T-helper 1 cell (primary cell): ENCODE results near the gene SLC39A11.
"Not testable (repeated sequence)": the region's sequence is repeated elsewhere in the genome, so short reads cannot be mapped to it uniquely, and the experiment has no call there.

Source experiments
- DNase-seq, 5 donors: peaks; one replicate each; pipeline ENCODE4 v3.0.0-alpha.2; 2012 to 2020
- total RNA-seq, 4 donors: gene quantifications; one replicate each; lab custom pipeline; 2026; lab: John Stamatoyannopoulos, UW

Gene SLC39A11, protein sequence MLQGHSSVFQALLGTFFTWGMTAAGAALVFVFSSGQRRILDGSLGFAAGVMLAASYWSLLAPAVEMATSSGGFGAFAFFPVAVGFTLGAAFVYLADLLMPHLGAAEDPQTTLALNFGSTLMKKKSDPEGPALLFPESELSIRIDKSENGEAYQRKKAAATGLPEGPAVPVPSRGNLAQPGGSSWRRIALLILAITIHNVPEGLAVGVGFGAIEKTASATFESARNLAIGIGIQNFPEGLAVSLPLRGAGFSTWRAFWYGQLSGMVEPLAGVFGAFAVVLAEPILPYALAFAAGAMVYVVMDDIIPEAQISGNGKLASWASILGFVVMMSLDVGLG
- total RNA-seq: 6.4 to 15.1 (median 12.6) reads per million in 4 donors

DNA sequence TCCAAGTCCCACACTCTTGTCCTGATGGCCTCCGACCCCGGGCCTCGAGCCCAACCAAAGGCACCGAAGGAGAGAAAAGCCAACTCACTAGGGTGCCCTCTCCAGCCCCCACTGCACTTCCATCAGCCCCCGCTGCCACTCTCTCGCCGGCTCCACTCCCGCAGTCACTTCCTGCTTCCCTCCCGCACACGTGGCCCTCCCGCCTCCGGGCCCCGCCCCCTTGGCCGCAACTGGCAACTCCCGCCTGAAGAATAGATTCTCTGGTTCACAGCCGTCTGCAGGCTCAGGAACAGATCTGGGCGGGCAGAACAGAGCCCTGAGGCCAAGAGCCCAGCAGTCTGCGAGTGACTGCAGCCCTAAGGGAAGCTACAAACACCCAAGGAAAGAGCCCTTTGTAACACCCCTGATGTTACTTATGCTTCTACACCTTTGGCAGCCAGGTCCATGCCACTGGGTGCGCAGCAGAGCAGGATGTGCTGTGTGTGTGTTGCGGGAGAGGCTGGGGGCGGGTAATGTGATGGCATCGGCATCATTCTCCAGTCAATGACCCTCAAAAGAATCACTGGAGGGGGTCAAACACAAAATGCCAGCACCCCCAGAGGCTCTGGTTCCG, at the start of gene SLC39A11:
SLC39A11 (minus strand) TSS at position 166 of the 613 bp plus-strand sequence. CDS start 3,924 bp downstream, outside the sequence.
- DNase-seq: peak; percentile 74 to 93 (median 83)

DNA sequence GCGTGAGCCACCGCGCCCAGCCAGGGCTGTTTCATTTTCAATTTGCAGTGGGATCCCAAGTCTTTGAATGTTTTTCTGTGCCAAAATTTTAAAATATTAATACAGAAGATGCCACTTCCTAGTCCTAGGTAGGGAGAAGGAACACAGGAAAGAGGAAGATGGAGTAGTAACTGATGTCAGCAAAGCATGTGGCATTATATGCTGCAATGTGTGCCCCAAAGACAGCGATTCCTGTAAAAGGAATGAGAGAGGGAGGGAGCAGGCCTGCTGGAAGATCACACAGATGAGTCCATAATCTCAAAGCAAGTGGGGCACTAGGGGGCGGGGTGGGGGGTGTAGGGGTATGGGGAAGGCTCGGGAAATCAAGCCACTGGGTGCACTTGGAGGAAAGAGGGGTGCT, 48.9 kb upstream of the SLC39A11 start:
- no peak for DNase-seq

DNA sequence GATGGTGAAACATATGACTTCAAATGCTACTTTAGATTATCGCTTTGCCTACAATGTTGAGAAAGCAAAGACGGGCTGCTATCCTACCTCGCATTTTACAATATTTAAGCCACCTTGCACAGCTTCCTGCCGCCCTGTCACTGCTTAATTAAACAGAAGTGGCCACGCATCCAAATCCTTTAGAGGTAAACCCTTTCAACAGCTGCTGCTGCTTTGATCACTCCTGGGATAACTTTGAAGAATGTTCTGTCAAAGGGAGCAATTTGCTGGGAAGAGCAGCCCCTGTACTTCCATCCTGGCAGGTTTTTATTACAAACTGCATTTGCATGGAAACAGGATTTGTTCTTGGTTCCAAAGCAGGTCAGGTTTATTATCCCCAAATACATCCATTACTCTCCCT, 48.1 kb upstream of the SLC39A11 start:
- no peak for DNase-seq

DNA sequence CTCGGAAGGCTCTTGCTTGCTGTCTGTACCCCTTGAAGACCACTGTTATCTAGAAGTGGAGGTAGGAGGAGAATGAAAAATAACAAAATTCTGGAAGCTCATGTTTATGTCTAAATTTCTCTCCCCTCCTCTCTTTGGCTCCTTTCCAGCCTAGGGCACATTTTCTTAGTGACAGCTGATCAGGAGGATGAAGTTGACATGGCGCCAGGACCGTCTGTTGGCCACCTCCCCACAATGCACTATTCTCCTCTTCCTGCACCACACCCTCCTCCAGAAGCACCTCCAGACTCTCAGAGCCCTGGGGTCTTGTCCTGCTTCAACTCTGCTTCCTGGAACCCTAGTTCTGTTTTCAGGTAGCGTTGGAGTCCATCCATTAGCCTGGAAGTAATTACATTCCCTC, 46.8 kb upstream of the SLC39A11 start:
- DNase-seq: no peak

DNA sequence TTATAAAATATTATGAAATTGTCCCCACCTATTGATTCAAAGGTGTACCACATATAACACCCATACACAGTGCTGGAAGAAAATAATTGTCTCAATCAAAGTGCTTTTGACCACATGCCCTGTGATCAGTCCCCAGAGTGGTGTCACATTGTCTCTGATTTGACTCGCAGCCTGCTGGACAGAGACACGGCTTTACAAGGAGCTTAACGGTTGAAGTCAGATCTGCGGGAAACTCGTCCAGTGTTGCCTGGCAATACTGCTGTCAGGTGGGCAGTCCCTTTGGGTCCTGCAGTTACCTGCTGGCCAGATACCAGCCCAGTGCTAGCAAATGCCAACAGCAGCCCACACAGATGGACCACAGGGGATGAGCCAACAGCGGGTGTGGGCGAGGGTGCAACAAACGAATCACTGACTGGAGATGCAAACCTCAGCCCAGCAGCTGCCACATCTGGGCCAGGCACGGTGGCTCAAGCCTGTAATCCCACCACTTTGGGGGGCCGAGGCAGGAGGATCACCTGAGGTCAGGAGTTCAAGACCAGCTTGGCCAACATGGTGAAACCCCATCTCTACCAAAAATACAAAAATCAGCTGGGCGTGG, 46.2 kb upstream of the SLC39A11 start:
- DNase-seq: no peak

DNA sequence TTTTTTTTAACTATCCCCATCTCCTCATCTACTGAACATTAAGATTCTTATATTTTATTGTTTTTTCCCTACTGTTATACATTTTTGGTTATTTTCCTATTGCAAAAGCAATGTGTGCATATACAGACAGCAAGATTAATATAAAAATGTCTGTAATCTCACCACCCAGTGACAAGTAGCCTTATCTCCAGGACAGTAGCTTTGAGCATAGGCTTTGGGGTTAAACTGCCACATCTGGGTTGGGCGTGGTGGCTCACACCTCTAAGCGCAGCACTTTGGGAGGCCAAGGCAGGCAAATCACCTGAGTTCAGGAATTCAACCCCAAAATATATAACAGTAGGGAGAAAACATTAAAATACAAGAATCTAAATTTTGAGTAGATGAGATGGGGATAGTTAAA, 44.9 kb upstream of the SLC39A11 start:
- DNase-seq: no peak

DNA sequence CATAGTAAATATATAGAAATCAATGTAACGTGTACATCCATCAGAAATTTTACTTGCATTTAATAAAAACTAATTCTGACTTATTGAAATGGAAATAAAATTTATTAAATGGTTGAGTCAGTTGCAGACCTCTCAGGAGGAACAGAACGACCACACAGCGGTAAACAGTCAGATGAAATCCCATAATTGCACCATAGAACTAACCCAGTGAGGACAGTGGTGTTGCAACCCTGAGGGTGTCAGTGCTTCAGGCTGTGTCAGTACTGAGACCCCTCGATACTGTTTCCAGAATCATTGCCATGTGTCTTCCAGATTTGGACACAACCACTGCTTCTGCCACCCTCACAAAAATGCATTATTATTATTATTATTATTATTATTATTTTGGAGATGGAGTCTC, 43.3 kb upstream of the SLC39A11 start:
- no peak for DNase-seq

DNA sequence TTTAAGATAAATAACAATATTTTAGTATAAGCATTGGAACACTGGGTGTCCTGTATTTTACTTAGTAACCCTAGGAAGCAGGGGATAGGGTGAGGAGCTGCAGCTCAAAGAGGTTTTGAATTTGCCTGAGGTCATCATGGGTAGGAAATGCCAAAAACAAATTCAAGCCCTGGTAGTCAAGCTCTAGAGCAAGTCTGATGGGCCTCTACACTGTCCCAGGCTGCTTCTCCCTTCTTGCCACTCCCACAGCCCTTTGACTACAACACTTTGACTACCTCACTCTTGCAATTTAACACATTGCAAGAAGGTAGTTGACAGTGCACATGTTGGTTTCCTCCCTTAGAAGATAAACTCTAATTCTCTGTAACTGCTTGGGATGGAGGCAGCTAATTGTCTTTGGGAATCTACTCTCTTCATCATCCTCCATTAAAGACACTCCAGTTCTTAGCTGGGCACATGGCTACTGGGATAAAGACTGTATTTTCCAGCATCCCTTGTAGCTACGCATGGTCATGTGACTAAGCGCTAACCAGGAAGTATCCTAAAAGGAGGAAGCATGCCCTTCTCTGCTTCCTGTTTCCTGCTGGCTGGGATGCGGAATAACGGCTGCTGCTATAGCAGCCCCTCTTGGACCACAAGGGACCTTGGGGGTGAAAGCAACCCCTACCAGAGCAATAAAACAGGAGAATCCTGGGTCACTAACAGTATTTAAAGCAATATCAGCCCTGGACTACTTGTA, 41.6 kb upstream of the SLC39A11 start:
- no peak for DNase-seq

DNA sequence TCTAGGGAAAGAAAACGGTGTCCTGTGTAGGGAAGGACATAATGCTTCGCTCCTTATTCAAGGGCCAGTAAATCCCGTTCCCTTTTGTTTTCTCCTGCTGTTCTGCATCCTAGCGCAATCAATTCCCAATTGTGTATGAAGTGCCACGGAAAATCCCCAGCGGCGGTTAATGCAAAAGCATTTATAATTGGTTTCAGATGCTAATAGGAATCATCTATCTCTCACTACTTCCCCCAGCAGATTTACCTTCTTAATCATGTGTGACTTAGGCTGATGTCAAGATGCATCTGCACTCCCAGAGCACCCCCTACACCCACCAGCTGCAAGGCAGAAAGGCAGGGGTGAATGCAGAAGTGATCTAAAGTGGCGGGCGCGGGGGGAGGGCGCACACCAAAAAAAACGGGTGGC, 39.6 kb upstream of the SLC39A11 start:
- no peak for DNase-seq

DNA sequence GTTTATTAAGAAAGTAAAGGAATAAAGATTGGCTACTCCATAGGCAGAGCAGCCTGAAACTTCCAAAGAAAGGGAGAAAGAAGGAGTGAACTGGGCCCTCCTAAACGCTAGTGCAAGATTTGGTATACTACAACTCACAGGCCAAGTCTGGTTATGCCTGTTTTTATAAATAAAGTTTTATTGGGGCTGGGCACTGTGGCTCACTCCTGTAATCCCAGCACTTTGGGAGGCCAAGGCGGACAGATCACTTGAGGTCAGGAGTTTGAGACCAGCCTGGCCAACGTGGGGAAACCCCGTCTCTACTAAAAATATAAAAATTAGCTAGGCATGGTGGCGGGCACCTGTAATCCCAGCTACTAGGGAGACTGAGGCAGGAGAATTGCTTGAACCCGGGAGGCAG, 39.0 kb upstream of the SLC39A11 start:
- DNase-seq: not testable (repeated sequence)

DNA sequence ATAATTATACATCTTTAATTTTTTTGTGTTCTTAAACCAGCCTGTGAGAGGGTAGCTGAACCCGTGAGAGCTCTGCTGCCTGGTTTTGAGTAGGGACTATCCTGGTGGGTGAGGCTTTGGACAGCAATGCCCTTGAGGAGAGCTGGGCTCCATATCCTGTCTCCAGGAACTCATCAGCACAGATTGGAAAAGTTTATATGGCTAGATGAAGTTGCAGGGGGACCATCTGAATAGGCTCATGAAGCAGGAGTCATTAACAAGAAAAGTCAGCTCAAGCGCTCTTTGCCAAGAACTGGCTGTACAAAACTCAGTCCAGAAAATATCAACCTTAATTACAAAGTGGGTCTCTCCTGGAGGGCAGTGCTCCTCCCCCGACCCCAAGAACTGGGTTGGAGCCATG, 38.5 kb upstream of the SLC39A11 start:
- DNase-seq: no peak

DNA sequence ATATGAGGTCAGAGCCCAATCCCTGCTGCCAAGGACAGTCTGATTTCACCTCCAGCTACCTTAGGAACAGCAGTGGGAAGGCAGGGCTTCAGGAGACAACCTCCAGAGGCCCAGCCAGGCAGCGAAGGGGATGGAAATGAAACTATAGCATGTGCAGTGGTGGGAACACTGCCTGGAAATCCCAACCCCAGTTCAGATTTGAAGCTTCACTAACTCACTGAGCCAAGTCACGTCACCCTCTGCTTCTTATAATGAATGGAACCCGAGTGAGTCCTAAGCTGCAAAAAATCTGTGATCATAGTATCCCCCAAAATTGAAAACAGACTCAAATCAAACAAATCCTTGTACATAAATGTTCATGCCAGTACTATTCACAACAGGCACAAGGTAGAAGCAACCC, 36.0 kb upstream of the SLC39A11 start:
- no peak for DNase-seq

DNA sequence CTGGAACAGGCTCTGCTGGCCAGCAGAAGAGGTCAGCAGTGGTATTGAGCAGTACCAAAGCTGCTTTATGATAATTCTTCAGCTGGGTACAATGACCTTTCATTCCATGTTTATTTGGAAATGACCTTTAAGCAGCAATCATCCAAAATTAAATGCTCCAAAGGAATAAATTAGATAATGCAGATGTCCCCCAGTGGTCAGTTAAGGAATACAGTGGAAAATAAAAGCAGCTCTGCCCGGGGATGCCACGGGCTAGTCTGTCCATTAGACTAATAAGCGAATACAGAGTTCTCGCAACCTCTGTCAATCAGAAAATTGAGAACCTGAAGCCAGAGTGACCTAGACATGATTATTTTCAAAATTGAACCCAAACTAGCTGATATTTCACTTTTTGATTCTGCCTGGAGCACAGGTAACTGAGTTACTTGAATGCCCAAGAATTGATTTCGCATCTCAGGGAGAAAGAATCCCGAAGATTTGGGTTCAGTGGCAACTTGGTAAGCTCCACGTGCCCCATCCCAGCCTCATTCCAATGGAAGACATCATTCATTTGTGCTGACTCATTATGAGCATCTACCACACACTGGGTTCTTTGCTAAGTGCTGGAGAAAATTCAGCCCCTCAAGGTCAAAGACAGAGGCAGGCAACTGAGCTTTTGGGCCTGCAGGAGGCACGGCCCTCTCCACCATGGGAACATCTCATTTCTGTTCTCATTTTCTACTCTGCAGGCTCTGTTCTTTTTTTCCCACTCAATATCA, 34.4 kb upstream of the SLC39A11 start:
- DNase-seq: no peak

DNA sequence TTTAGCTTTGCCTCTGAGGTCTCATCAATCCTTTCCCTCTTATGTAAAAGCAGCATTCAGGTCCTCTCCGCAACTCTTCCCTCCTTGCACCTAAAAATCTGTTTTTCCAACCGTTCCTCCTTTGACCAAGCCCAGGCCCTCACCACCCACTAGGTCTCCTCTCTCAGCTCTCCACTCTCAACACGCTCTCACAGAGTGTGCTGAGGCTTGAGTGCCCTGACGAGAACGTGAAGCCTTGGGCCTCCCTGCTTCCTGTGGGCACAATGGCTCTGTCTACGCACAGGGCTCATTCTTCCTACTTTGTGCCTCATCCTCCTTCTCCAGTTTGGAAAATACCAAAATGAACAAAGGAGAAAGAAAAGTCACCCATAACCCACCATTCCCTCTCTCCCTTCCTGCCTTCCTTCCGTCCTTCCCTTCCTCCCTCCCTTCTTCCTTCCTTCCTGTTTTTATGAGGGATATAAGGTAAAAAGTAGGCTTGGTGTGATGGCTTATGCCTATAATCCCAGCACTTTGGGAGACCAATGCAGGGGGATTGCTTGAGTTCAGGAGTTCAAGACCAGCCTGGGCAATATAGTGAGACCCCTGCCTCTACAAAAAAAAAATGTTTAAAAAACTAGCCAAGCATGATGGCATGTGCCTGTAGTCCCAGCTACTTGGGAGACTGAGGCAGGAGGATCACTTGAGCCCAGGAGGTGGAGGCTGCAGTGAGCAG, 31.3 kb upstream of the SLC39A11 start:
- no peak for DNase-seq

DNA sequence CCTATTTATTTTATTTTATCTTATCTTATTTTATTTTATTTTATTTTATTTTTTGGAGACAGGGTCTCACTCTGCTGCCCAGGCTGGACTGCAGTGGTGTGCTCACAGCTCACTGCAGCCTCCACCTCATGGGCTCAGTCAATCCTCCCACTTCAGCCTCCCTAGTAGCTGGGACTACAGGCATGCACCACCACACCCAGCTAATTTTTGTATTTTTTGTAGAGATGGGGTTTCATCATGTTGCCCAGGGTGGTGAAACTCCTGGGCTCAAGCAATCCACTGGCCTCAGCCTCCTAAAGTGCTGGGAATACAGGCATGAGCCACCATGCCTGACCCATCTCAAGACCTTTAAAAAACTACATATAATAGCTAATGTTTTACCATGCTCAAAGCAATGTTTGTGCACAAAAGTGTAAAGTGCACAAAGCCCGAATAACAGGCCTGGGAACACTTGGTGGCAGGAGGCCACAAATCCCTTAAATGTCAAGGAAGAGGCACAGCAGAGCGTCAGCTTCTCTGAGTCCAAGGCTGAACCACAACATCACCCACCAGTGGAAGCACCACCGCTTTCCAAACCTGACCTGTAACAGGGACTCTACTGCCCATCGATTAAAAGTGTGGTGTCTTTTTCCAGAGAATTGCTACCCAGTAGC, 30.6 kb upstream of the SLC39A11 start:
- DNase-seq: no peak

DNA sequence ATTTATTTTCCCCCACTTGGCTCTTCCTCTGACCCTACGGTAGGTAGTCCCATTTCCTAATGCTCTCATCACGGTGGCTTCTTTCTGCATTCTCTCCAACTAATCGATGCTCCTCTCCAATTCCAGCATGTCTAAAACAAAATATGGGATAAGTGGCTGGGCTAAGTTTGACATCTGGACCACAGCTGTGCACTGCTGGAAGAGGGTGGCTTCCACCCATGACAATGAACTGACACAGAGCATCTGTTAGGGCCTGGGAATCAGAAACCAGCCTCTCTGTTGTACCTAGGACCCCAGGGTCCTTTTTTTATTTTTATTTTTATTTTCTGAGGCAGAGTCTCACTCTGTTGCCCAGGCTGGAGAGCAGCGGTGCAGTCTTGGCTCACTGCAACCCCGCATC, 29.0 kb upstream of the SLC39A11 start:
- no peak for DNase-seq

DNA sequence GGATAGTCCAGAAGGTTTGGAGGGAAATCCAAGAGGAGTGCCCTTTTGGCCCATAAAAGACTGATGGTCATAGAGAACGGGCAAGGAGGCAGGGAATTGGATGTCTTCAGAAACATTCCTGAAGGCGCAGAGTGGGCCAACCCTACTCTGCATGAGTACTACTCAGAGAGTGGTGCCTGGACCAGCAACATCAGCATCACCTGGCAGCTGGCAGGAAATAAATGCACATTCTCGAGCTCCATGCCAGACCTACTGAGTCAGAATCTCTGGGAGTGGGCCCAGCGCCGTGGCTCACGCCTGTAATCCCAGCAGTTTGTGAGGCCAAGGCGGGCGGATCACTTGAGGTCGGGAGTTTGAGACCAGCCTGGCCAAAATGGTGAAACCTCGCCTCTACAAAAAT, 27.1 kb upstream of the SLC39A11 start:
- DNase-seq: no peak

DNA sequence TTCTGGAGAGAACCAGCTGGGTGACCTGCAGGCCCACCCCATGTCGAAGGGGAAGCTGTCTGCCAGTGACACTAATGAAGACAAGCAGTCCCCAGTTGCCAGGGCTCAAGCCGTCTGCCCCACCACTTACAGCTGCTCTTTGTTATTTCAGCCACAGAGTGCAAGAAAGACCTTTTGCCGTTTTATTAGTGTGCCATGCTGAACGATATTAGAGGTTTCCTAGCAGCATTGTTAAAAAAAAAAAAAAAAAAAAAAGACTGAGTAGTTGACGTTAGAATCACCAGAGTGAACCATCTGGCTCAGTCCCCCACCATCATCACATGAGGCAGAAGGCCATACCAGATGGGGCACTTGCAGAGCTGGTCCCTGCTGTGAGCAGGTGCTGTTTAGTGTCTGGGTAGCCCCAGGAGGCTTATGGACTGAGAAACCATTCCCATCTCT, 26.5 kb upstream of the SLC39A11 start:
- DNase-seq: no peak

DNA sequence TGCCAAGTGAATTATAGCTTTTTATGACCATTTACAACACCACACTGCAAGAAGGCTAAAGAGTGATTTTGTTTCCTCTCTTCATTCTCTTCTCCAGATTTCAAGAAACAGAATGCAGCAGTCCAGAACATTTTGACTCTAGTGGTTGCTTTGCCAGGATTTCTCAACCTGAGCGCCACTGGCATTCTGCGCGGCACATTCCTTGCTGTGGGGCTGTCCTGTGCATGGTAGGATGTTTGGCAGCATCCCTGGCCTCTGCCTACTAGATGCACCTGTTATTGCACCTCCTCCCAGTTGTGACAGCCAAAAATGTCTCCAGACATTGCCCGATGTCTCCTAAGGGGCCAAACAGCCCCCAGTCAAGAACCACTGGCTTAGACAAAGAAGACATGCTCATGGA, 25.7 kb upstream of the SLC39A11 start:
- DNase-seq: no peak

DNA sequence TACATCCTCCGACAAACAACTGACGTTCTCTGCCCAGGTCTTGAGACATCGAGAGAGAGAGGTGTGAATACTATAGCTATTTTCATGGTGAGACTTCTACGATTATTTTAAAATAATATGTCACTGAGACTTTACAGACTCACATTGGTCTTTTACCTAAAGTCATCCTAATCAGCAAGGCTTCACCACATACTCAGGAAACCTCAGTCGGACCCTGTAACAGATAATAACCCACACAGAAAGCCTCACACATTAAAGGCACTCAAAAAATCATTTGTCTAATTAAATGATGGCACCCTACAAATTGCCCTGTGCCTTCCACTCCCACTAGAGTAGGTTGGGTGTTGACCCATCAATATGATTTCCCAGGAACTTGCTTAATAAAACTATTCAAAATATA, 19.8 kb upstream of the SLC39A11 start:
- no peak for DNase-seq

DNA sequence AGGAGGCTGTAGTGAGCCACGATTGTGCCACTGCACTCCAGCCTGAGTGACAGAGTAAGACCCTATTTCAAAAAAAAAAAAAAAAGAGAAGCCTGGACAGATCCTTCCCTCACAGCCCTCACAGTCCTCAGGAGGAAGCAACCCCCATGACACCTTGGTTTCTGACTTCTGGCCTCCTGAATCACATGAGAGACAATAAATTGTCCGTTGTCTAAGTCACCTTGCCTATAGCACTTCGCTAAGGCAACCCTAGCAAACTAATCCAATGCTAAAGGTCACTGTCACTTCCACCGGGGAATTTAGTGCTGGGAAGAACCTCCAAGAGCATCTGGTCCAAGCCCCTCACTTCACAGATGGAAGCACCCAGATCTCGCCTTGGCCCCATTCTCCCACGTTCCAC, 18.9 kb upstream of the SLC39A11 start:
- no peak for DNase-seq
